WTC11 (cell line): Measurements from ENCODE around the gene PPP1R37.
A peak's percentile ranks its signal among the peaks of the same experiment; 100 is the strongest.

Experiments
- TCF7 ChIP-seq: sonication (generic); formaldehyde crosslinking; IDR thresholded peaks from 2 replicates; pipeline ENCODE4 v1.8.0; 2022; ENCODE audit warnings: mild to moderate bottlenecking, low read depth, missing genetic modification reagents, moderate library complexity
- TF ChIP-seq, protein P1 (sequence below): fragments of 200-600 bp; IDR thresholded peaks from 2 replicates; pipeline ENCODE4 v1.8.0; 2022; ENCODE audit warnings: antibody characterized with exemption
- TF ChIP-seq, protein P2 (sequence below): sonication (generic); formaldehyde crosslinking; IDR thresholded peaks from 2 replicates; pipeline ENCODE4 v1.8.1; 2022; ENCODE audit warnings: missing genetic modification reagents, borderline replicate concordance

GRCh38 chr19:45090034-45090433, 2.9 kb upstream of the PPP1R37 start:
- TF ChIP-seq, protein P1, sequence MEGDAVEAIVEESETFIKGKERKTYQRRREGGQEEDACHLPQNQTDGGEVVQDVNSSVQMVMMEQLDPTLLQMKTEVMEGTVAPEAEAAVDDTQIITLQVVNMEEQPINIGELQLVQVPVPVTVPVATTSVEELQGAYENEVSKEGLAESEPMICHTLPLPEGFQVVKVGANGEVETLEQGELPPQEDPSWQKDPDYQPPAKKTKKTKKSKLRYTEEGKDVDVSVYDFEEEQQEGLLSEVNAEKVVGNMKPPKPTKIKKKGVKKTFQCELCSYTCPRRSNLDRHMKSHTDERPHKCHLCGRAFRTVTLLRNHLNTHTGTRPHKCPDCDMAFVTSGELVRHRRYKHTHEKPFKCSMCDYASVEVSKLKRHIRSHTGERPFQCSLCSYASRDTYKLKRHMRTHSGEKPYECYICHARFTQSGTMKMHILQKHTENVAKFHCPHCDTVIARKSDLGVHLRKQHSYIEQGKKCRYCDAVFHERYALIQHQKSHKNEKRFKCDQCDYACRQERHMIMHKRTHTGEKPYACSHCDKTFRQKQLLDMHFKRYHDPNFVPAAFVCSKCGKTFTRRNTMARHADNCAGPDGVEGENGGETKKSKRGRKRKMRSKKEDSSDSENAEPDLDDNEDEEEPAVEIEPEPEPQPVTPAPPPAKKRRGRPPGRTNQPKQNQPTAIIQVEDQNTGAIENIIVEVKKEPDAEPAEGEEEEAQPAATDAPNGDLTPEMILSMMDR, result peak; percentile 15; the same call in 1 of the 2 replicates
- TF ChIP-seq, protein P2, sequence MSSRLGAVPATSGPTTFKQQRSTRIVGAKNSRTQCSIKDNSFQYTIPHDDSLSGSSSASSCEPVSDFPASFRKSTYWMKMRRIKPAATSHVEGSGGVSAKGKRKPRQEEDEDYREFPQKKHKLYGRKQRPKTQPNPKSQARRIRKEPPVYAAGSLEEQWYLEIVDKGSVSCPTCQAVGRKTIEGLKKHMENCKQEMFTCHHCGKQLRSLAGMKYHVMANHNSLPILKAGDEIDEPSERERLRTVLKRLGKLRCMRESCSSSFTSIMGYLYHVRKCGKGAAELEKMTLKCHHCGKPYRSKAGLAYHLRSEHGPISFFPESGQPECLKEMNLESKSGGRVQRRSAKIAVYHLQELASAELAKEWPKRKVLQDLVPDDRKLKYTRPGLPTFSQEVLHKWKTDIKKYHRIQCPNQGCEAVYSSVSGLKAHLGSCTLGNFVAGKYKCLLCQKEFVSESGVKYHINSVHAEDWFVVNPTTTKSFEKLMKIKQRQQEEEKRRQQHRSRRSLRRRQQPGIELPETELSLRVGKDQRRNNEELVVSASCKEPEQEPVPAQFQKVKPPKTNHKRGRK (CRISPR knock-in tag), result no peak
- TF ChIP-seq TCF7 (CRISPR knock-in tag), result no peak
